Gastrocnemius medialis (tissue), 4 donors: ENCODE data around the gene KRT7.

ENCODE experiments used
- POLR2A ChIP-seq, 2 donors: fragments of 450-650 bp; IDR thresholded peaks; one replicate each; pipeline ENCODE4 v1.6.1; 2017; ENCODE audit warnings: antibody characterized with exemption in 2 of 2, mild to moderate bottlenecking in 2 of 2, moderate library complexity in 2 of 2
- TF ChIP-seq, protein P1 (sequence below), 5 experiments: fragments of 450-650 bp in 3 of 5; fragments of 200-600 bp in 2 of 5; sonication (generic) in 2 of 5; IDR thresholded peaks in 4 of 5; conservative IDR thresholded peaks in 1 of 5; 1 replicate in 4 of 5; 2 replicates in 1 of 5; pipeline ENCODE4 v1.5.1; 2016 to 2019; ENCODE audit warnings: antibody characterized with exemption in 5 of 5, mild to moderate bottlenecking in 3 of 5, moderate library complexity in 3 of 5

DNA sequence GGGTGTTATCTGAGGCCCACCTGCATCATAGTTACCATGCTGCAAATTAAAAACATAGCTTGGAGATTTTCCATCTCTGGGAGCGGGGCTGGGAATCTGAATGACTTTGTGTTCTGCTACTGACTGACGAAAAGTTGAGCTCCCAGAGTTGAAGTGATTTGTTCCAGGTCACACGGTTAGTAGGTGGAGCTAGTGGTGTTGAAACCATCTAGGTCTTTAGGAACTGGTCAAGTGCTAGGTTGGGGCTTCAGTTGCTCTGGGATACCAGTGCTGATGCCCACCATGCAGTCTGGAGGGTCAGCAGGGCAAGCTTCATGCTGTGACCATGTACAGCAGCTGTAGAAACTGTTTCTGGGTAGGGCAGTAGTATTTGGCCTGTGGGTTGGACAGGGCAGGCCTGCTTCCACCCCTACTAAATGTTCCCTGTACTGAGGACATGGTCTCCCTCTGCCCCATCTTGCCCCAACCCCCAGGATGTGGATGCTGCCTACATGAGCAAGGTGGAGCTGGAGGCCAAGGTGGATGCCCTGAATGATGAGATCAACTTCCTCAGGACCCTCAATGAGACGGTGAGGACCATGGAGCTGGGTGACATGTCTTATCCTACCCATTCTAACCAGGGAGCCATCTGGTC, 5.3 kb downstream of the KRT7 start:
- no peak for TF ChIP-seq POLR2A (IDR thresholded peaks at IDR 0.05)
- TF ChIP-seq, protein P1, sequence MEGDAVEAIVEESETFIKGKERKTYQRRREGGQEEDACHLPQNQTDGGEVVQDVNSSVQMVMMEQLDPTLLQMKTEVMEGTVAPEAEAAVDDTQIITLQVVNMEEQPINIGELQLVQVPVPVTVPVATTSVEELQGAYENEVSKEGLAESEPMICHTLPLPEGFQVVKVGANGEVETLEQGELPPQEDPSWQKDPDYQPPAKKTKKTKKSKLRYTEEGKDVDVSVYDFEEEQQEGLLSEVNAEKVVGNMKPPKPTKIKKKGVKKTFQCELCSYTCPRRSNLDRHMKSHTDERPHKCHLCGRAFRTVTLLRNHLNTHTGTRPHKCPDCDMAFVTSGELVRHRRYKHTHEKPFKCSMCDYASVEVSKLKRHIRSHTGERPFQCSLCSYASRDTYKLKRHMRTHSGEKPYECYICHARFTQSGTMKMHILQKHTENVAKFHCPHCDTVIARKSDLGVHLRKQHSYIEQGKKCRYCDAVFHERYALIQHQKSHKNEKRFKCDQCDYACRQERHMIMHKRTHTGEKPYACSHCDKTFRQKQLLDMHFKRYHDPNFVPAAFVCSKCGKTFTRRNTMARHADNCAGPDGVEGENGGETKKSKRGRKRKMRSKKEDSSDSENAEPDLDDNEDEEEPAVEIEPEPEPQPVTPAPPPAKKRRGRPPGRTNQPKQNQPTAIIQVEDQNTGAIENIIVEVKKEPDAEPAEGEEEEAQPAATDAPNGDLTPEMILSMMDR (IDR thresholded peaks at IDR 0.05 in 4 of 5, conservative IDR thresholded peaks at IDR 0.05 in 1 of 5), result no peak
